ENCODE results near the gene NFKBIB. TPM values are rescaled to one million over a fixed set of nuclear protein-coding genes. Genes with fewer than 3 reads are reported as not detected.
"Not testable (repeated sequence)": the region's sequence is repeated elsewhere in the genome, so short reads cannot be mapped to it uniquely, and the experiment has no call there.

NFKBIB gene
- total RNA-seq, 1 donor from 2014 or later, result 6.3 TPM

- no peak overlapping the region for H3K27ac ChIP-seq
- no peaks in the 10 kb centered on the region for H3K9me3 ChIP-seq
- no peaks in the 10 kb centered on the region for H3K27me3 ChIP-seq
- no peak overlapping the region for H3K4me3 ChIP-seq
- peaks cover 5 to 9% of the 10 kb centered on the region in 2 donors for H3K4me1 ChIP-seq
- intact Hi-C loops (cut with DNase I), result loop anchor here (2.0 kb wide), 1 partner anchor 28 kb away; the partner anchor contains the start of genes NFKBIB and SIRT2
- no peak for TF ChIP-seq CTCF (IDR thresholded peaks at IDR 0.05)
- no peak for DNase-seq (ENCODE audit: low spot score in 2 of 2)
- no peaks in the 10 kb centered on the region for H3K36me3 ChIP-seq
Observed at GRCh38 chr19:38870612-38871011, 29.2 kb upstream of the NFKBIB start.

GRCh38 chr19:38873400-38873799 is 26.4 kb upstream of the NFKBIB start:
- H3K27me3 ChIP-seq; H3K4me3 ChIP-seq; intact Hi-C loops (cut with DNase I); H3K4me1 ChIP-seq; DNase-seq (ENCODE audit: low spot score in 2 of 2); H3K36me3 ChIP-seq; H3K9me3 ChIP-seq; H3K27ac ChIP-seq: not testable (repeated sequence)

DNA sequence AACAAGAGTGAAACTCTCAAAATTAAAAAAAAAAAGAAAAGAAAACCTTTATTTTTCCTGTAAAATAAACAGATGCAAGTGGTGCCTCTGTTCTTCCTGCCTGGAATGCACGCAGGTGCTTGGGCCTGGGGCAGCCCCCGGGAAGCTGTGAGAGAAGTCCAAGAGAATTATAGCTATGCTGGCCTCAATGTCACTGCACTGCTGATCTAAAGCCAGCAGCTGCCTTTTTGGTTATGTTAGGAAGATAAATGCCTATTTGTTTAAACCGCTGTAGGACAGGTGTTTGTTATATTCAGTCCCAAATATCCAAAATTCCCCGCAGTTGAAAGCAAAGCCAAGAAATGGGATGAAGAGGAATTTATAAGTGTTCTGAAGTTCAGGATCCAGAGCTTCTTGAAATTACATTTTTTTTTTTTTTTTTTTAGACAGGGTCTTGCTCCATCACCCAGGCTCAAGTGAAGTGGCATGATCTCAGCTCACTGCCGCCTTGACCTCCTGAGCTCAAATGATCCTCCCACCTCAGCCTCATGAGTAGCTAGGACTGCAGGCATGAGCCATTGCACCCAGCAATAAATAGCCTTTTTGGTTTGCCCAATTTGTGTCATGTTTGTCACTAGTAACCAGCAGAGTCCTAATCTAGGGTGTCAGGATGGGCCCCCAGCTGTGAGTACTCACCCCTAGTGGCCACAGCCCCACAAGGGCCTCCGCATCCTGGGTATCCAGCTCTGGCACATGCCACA is 23.9 kb upstream of the NFKBIB start:
- TF ChIP-seq CTCF (IDR thresholded peaks at IDR 0.05), result no peak

DNA sequence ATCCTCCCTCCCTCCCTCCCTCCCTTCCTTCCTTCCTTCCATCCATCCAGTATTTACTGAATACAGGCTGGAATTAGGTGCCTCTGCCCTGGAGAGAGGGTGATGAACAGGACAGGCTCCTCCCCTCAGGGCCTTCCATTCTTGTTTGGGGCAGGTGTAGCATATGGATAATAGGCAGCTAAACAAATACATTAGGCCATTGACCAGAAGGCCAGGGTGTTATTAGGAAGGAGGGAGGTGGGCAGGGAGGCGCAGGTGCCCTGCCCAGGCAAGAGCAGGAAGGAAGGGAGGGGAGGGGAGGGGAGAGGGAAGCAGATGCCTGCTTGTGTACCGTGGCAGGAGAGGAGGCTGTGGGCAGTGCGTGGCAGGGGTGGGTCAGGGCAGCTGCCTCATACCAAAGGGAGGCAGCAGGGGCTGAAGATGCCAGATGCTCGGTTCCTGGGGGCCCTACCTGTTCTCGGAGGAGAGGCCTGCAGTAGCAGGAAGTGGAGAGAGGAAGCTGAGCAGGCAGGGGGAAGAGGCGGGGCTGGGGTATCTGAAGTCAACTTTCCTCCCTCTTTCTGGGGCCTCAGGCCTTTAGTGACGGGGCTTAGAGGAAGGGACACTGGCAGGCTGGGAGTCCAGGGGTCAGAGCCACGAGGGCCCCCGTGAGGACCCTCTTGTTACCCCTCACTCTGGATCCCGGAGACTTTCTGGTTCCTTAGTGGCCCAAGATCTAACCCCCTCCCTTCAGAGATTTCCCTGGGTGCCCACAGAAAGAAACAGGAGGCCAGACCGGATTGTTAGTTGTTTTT is 21.8 kb upstream of the NFKBIB start, which contains the start of gene RINL:
TSS of gene RINL (minus strand) at position 495 of the 794 bp plus-strand sequence. CDS start 1,533 bp downstream, outside the sequence.
- Histone ChIP-seq H3K27me3 (no peaks in the 10 kb centered on the region), H3K4me1 (no peaks in the 10 kb centered on the region), H3K9me3 (no peaks in the 10 kb centered on the region), H3K27ac (no peak within 1 kb of the TSS), H3K4me3 (no peak within 1 kb of the TSS), H3K36me3 (peaks cover 22 to 27% of the 10 kb centered on the region in 2 donors)
- no peak for TF ChIP-seq CTCF (IDR thresholded peaks at IDR 0.05)
- DNase-seq (ENCODE audit: low spot score in 2 of 2), result no peak
- intact Hi-C loops (cut with DNase I), result no loop called here

More for the DNA sequence above, 23.9 kb upstream of the NFKBIB start:
- intact Hi-C loops (cut with DNase I), result no loop called here
- no peaks in the 10 kb centered on the region for H3K27me3 ChIP-seq
- no peaks in the 10 kb centered on the region for H3K9me3 ChIP-seq
- H3K36me3 ChIP-seq, result peaks cover 9 to 13% of the 10 kb centered on the region in 2 donors
- H3K4me1 ChIP-seq, result no peaks in the 10 kb centered on the region
- no peak overlapping the region for H3K27ac ChIP-seq
- DNase-seq (ENCODE audit: low spot score in 2 of 2), result no peak
- H3K4me3 ChIP-seq, result no peak overlapping the region

DNA sequence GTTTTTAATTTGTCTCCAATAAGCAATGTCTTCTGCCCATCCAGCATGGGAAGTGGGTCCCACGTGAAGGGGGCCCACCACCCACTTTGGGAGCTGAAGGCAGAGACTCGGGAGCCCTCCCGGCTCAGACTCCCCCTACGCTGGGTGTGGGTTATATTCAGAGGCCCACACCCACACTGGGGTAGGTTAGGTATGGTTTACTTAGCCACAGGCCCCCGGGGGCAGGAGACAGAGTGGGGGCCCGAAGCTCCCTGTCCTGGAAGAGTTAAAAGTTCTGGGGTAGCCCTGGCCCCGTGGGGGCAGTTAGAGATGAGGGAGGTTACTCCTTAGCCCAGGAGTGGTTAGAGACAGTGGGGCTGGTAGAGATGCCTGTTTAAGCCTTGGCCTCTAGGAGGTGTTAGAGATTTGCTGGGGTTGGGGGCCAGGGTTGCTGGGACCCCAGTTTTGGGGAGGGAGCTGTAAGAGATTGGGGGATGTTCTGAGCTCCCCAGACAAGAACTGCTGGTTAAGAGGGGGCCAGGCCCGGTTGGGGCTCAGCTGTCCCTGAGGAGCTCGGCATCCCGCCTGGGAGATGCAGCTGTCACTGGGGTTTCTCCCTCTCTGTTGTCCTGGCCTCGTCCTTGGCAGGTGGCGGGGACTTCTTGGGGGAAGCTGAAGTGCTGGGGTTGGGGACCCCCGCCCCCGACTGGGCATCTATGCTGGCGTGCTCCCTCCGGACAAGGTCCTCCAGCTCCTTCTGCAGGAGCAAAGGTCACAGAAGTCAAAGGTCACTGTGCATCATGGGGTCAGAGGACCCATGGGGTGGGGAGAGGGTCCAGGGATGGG is 21.0 kb upstream of the NFKBIB start:
- H3K27ac ChIP-seq, result no peak overlapping the region
- H3K27me3 ChIP-seq, result no peaks in the 10 kb centered on the region
- DNase-seq (ENCODE audit: low spot score in 2 of 2), result no peak
- no peak for TF ChIP-seq CTCF (IDR thresholded peaks at IDR 0.05)
- intact Hi-C loops (cut with DNase I), result no loop called here
- H3K4me3 ChIP-seq, result no peak overlapping the region
- peaks cover 27 to 34% of the 10 kb centered on the region in 2 donors for H3K36me3 ChIP-seq
- no peaks in the 10 kb centered on the region for H3K4me1 ChIP-seq
- no peaks in the 10 kb centered on the region for H3K9me3 ChIP-seq

Measured in ascending aorta (tissue), 2 donors.